HepG2 (cell line): Measurements from ENCODE around the gene PRSS8. TPM values are rescaled to one million over a fixed set of nuclear protein-coding genes. Genes with fewer than 3 reads are reported as not detected.

ENCODE experiments used
- ATAC-seq: fragments of 200-7000 bp; cut with Tn5 transposase; 3 replicates; pipeline ENCODE4 v1.9.1; 2020; ENCODE audit warnings: mild to moderate bottlenecking, moderate library complexity
- Bru-seq: library from RNA; stranded (reverse); fragments of 400-500 nt; gene quantifications from one replicate; lab custom pipeline; 2021; lab: Mats Ljungman, UMichigan
- BruChase-seq, 2 experiments: library from RNA; stranded (reverse); fragments of 400-500 nt; gene quantifications; one replicate each; lab custom pipeline; 2021; lab: Mats Ljungman, UMichigan
- BruUV-seq: library from RNA; stranded (reverse); fragments of 400-500 nt; replicated peaks from 2 replicates; lab custom pipeline; 2021; lab: Mats Ljungman, UMichigan
- CTCF ChIA-PET: fragments of 300-600 bp; formaldehyde crosslinking; extraction: SDS; loops from one replicate; lab custom pipeline; 2021; ENCODE audit warnings: low total read pairs, inconsistent platforms, low intra/inter-chr PET ratio; lab: Yijun Ruan, JAX
- POLR2A ChIA-PET: fragments of 350-600 bp; sonication (Branson Sonifier 250); formaldehyde crosslinking; loops from one replicate; lab custom pipeline; 2020; ENCODE audit warnings: antibody characterized with exemption, inconsistent platforms; lab: Yijun Ruan, JAX
- DNase-seq: peaks from one replicate; pipeline ENCODE4 v3.0.0-alpha.2; 2015; ENCODE audit warnings: low spot score
- FAIRE-seq: peaks from 3 replicates; lab custom pipeline; 2011; peaks lifted over from hg19 to GRCh38; lab: Jason Lieb, UNC
- H2AFZ ChIP-seq: one replicate; pipeline ENCODE4 v1.6.1; 2011; ENCODE audit warnings: low read length, inconsistent platforms
- H3K27ac ChIP-seq: fragments of 300-600 bp; 3 replicates; pipeline ENCODE4 v1.8.0; 2011; ENCODE audit warnings: mixed run types, mild to moderate bottlenecking, mixed read lengths, low read length, inconsistent platforms; ENCODE audit not compliant: insufficient read depth; ENCODE audit errors: extremely low read length
- H3K27me3 ChIP-seq, 2 experiments: fragments of 200-600 bp in 1 of 2; 2 replicates in 1 of 2; 3 replicates in 1 of 2; pipeline versions ENCODE4 v1.6.0 to v1.8.0; 2011; ENCODE audit warnings: low read length in 2 of 2, mild to moderate bottlenecking in 2 of 2, moderate library complexity in 2 of 2, inconsistent platforms in 1 of 2; ENCODE audit not compliant: insufficient read depth in 2 of 2, control insufficient read depth in 1 of 2
- H3K36me3 ChIP-seq, 2 experiments: fragments of 200-600 bp in 1 of 2; replicated peaks in 1 of 2; 2 replicates in 1 of 2; 3 replicates in 1 of 2; pipeline versions ENCODE4 v1.5.1 to v1.8.0; 2011; ENCODE audit warnings: low read length in 2 of 2, inconsistent platforms in 1 of 2; ENCODE audit not compliant: insufficient read depth in 2 of 2, control insufficient read depth in 1 of 2
- H3K4me1 ChIP-seq: 2 replicates; pipeline ENCODE4 v1.5.1; 2012; ENCODE audit warnings: low read length, inconsistent platforms; ENCODE audit not compliant: insufficient read depth
- H3K4me2 ChIP-seq: 2 replicates; pipeline ENCODE4 v1.6.0; 2011; ENCODE audit warnings: low read depth, low read length, inconsistent platforms
- H3K4me3 ChIP-seq, 3 experiments: fragments of 200-600 bp in 1 of 3; sonication (generic), shearing (Covaris generic) in 1 of 3; replicated peaks in 1 of 3; 2 replicates each; pipeline ENCODE4 v1.5.1; 2011 to 2016; ENCODE audit warnings: low read length in 3 of 3, inconsistent platforms in 2 of 3, low read depth in 2 of 3, mild to moderate bottlenecking in 2 of 3, control low read depth in 1 of 3, mixed read lengths in 1 of 3; ENCODE audit not compliant: insufficient read depth in 1 of 3
- H3K79me2 ChIP-seq: one replicate; pipeline ENCODE4 v1.6.1; 2011; ENCODE audit warnings: low read length, inconsistent platforms; ENCODE audit not compliant: insufficient read depth
- H3K9ac ChIP-seq: 2 replicates; pipeline ENCODE4 v1.6.0; 2011; ENCODE audit warnings: mild to moderate bottlenecking, low read depth, low read length, inconsistent platforms; ENCODE audit not compliant: insufficient read depth
- H3K9me3 ChIP-seq: 2 replicates; pipeline ENCODE4 v1.5.1; 2012; ENCODE audit warnings: mild to moderate bottlenecking, low read length
- H4K20me1 ChIP-seq: 2 replicates; pipeline ENCODE4 v1.6.0; 2011; ENCODE audit warnings: inconsistent platforms, mild to moderate bottlenecking, low read length, moderate library complexity; ENCODE audit not compliant: insufficient read depth
- CC2D1A ChIP-seq: sonication (generic); formaldehyde crosslinking; IDR thresholded peaks from 2 replicates; pipeline ENCODE4 v1.8.1; 2023; ENCODE audit warnings: mild to moderate bottlenecking, missing genetic modification reagents
- CREB1 ChIP-seq, 2 experiments: fragments of 450-650 bp in 1 of 2; IDR thresholded peaks; 2 replicates each; pipeline ENCODE4 v1.6.1; 2016 to 2017; ENCODE audit warnings: control low read depth in 1 of 2, mild to moderate bottlenecking in 1 of 2, missing compliant biosample characterization in 1 of 2, missing genetic modification characterization in 1 of 2
- DNMT3B ChIP-seq: conservative IDR thresholded peaks from 2 replicates; pipeline ENCODE4 v1.6.1; 2016; ENCODE audit warnings: missing biosample characterization, control low read depth
- ESRRA ChIP-seq: sonication (generic); formaldehyde crosslinking; IDR thresholded peaks from 2 replicates; pipeline ENCODE4 v1.5.1; 2020; ENCODE audit warnings: mild to moderate bottlenecking, low read depth, missing genetic modification reagents
- HDAC2 ChIP-seq: sonication (generic); formaldehyde crosslinking; IDR thresholded peaks from 2 replicates; pipeline ENCODE4 v1.4.0; 2020; ENCODE audit warnings: missing genetic modification reagents
- HOXA5 ChIP-seq: sonication (generic); formaldehyde crosslinking; IDR thresholded peaks from 2 replicates; pipeline ENCODE4 v1.4.0; 2020; ENCODE audit warnings: missing genetic modification reagents
- IKZF1 ChIP-seq: fragments of 450-650 bp; IDR thresholded peaks from 2 replicates; pipeline ENCODE4 v1.7.1; 2016
- KAT8 ChIP-seq: IDR thresholded peaks from 2 replicates; pipeline ENCODE4 v1.6.1; 2016; ENCODE audit warnings: missing genetic modification reagents, missing compliant biosample characterization
- KDM4B ChIP-seq: sonication (generic); formaldehyde crosslinking; IDR thresholded peaks from 2 replicates; pipeline ENCODE4 v1.4.0; 2020; ENCODE audit warnings: missing genetic modification reagents
- PLRG1 ChIP-seq: fragments of 450-650 bp; conservative IDR thresholded peaks from 2 replicates; pipeline ENCODE4 v1.6.1; 2016
- SP1 ChIP-seq, 2 experiments: fragments of 450-650 bp in 1 of 2; sonication (generic) in 1 of 2; formaldehyde crosslinking in 1 of 2; IDR thresholded peaks; 2 replicates each; pipeline versions ENCODE4 v1.4.0 to v1.6.1; 2016 to 2020; ENCODE audit warnings: missing genetic modification reagents in 1 of 2
- SP5 ChIP-seq: IDR thresholded peaks from 2 replicates; pipeline ENCODE4 v1.6.1; 2016; ENCODE audit warnings: low read depth, borderline replicate concordance
- ZMYM4 ChIP-seq: sonication (generic); formaldehyde crosslinking; IDR thresholded peaks from 2 replicates; pipeline ENCODE4 v1.8.1; 2023; ENCODE audit warnings: mild to moderate bottlenecking, missing genetic modification reagents
- ZNF225 ChIP-seq: sonication (generic); formaldehyde crosslinking; IDR thresholded peaks from 2 replicates; pipeline ENCODE4 v1.4.0; 2020; ENCODE audit warnings: mild to moderate bottlenecking, missing genetic modification reagents
- ZNF282 ChIP-seq: fragments of 450-650 bp; IDR thresholded peaks from 2 replicates; pipeline ENCODE4 v1.6.1; 2018; ENCODE audit not compliant: partially characterized antibody
- ZNF44 ChIP-seq: sonication (generic); formaldehyde crosslinking; IDR thresholded peaks from 2 replicates; pipeline ENCODE4 v1.5.1; 2020; ENCODE audit warnings: mild to moderate bottlenecking, missing genetic modification reagents
- ZNF556 ChIP-seq: sonication (generic); formaldehyde crosslinking; IDR thresholded peaks from 2 replicates; pipeline ENCODE4 v1.4.0; 2020; ENCODE audit warnings: mild to moderate bottlenecking, missing genetic modification reagents, borderline replicate concordance
- ZNF557 ChIP-seq: sonication (generic); formaldehyde crosslinking; IDR thresholded peaks from 2 replicates; pipeline ENCODE4 v1.4.0; 2020; ENCODE audit warnings: missing genetic modification reagents
- ZNF580 ChIP-seq: IDR thresholded peaks from 2 replicates; pipeline ENCODE4 v1.6.1; 2016; ENCODE audit warnings: low read depth, borderline replicate concordance
- ZNF629 ChIP-seq: sonication (generic); formaldehyde crosslinking; conservative IDR thresholded peaks from 2 replicates; pipeline ENCODE4 v1.5.0; 2020; ENCODE audit warnings: missing genetic modification reagents
- ZNF713 ChIP-seq: sonication (generic); formaldehyde crosslinking; IDR thresholded peaks from 2 replicates; pipeline ENCODE4 v1.4.0; 2020; ENCODE audit warnings: mild to moderate bottlenecking, missing genetic modification reagents
- WGBS: methylation state at CpG from one replicate; pipeline ENCODE4 v1.1.6; 2017; ENCODE audit warnings: low lambda C conversion rate; 5-methylcytosine and 5-hydroxymethylcytosine counted together
- in situ Hi-C: cut with HindIII; loops from 2 replicates; pipeline ENCODE4 v1.10.0; 2017; ENCODE audit warnings: low pct_unique_long_range_greater_than_20kb; ENCODE audit not compliant: extremely low pct_ligation_motif_present
- intact Hi-C: fragments of 100-400 bp; cut with micrococcal nuclease; formaldehyde crosslinking; loops from one replicate; pipeline ENCODE4 v1.10.0; 2022; ENCODE audit not compliant: unreplicated experiment
- long read RNA-seq, 2 experiments: library from RNA in 1 of 2; library from polyadenylated mRNA in 1 of 2; stranded (forward) in 1 of 2; unstranded in 1 of 2; transcript quantifications; one replicate each; pipeline ENCODE4 v2.0.0, GENCODE V29; 2019 to 2022
- polyA minus RNA-seq, 3 experiments: library from RNA; depleted of rRNA, polyadenylated mRNA; stranded (reverse); fragments of >200 nt; gene quantifications; 2 replicates each; pipeline ENCODE4 v1.2.3, GENCODE V29; 2011; ENCODE audit warnings: low replicate concordance in 1 of 3
- polyA plus RNA-seq, 8 experiments: library from polyadenylated mRNA; depleted of rRNA in 3 of 8; stranded (reverse) in 7 of 8; unstranded in 1 of 8; fragments of >200 nt; fragmentation: Illumina TruSeq in 4 of 8; extraction: Trizol in 4 of 8; gene quantifications; 2 replicates each; pipeline versions ENCODE4 v1.2.1 to v1.2.3, GENCODE V29; 2011 to 2016; ENCODE audit warnings: low read depth in 4 of 8, missing spikeins in 1 of 8, mixed read lengths in 1 of 8; ENCODE audit not compliant: insufficient read depth in 1 of 8
- total RNA-seq, 5 experiments: library from RNA; depleted of rRNA; stranded (reverse); fragments of >200 nt; fragmentation: Illumina TruSeq; extraction: Trizol; gene quantifications; 2 replicates each; pipeline ENCODE4 v1.2.3, GENCODE V29; 2016; ENCODE audit warnings: low read depth in 1 of 5

Gene PRSS8
- total RNA-seq (2016; rRNA removed; fragmentation: Illumina TruSeq; extraction: Trizol), result 1.2 and 2.6 TPM in 2 replicates
- total RNA-seq (2016; cell fraction: cytosol; rRNA removed; fragmentation: Illumina TruSeq; extraction: Trizol; ENCODE audit: low read depth), result 0.18 and 0.20 TPM in 2 replicates
- total RNA-seq (2016; cell fraction: insoluble cytoplasmic fraction; rRNA removed; fragmentation: Illumina TruSeq; extraction: Trizol), result 1.4 and 2.9 TPM in 2 replicates
- 0.65 and 0.99 TPM in 2 replicates for total RNA-seq (2016; cell fraction: membrane; rRNA removed; fragmentation: Illumina TruSeq; extraction: Trizol)
- total RNA-seq (2016; cell fraction: nucleus; rRNA removed; fragmentation: Illumina TruSeq; extraction: Trizol), result 3.0 and 3.8 TPM in 2 replicates
- polyA plus RNA-seq (2011; rRNA removed), result 7.2 and 20.0 TPM in 2 replicates
- polyA plus RNA-seq (2011; cell fraction: cytosol; rRNA removed), result 11.2 and 11.7 TPM in 2 replicates
- polyA plus RNA-seq (2011; cell fraction: nucleus; rRNA removed), result 8.1 and 15.7 TPM in 2 replicates
- 12.5 and 34.4 TPM in 2 replicates for polyA plus RNA-seq (2012)
- 0.41 and 0.50 TPM in 2 replicates for polyA plus RNA-seq (2016; cell fraction: cytosol; fragmentation: Illumina TruSeq; extraction: Trizol; ENCODE audit: low read depth)
- 1.6 and 1.8 TPM in 2 replicates for polyA plus RNA-seq (2016; cell fraction: insoluble cytoplasmic fraction; fragmentation: Illumina TruSeq; extraction: Trizol; ENCODE audit: low read depth)
- polyA plus RNA-seq (2016; cell fraction: membrane; fragmentation: Illumina TruSeq; extraction: Trizol; ENCODE audit: low read depth), result 0.51 and 0.63 TPM in 2 replicates
- 6.6 and 8.0 TPM in 2 replicates for polyA plus RNA-seq (2016; cell fraction: nucleus; fragmentation: Illumina TruSeq; extraction: Trizol; ENCODE audit: insufficient read depth, low read depth)
- polyA minus RNA-seq (2011; rRNA and poly(A)+ RNA removed; ENCODE audit: low replicate concordance), result 0.58 and 12.5 TPM in 2 replicates
- 5.5 and 9.5 TPM in 2 replicates for polyA minus RNA-seq (2011; cell fraction: cytosol; rRNA and poly(A)+ RNA removed)
- polyA minus RNA-seq (2011; cell fraction: nucleus; rRNA and poly(A)+ RNA removed), result 0.77 and 2.7 TPM in 2 replicates
- Bru-seq, nascent RNA, result percentile 38 among the genes with signal in this experiment
- BruChase-seq, experiment 1, labeled RNA remaining after a 6-hour chase, result percentile 58 among the genes with signal in this experiment
- BruChase-seq, experiment 2, labeled RNA remaining after a 2-hour chase, result percentile 43 among the genes with signal in this experiment
- long read RNA-seq, experiment 1, partial matches to known transcripts, result 3 of 17 reads
- long read RNA-seq, experiment 1, other reads (novel, unspliced or antisense), result 14 of 17 reads
- long read RNA-seq, experiment 2, partial matches to known transcripts, result 10 of 113 reads
- long read RNA-seq, experiment 2, other reads (novel, unspliced or antisense), result 103 of 113 reads

GRCh38 chr16:31135535-31136286 lies at the start of gene PRSS8:
PRSS8 (minus strand) TSS chr16:31135727; CDS start chr16:31135498, 229 bp downstream.
- WGBS, result 11% methylated on average over 13 of the region's 22 CpGs
- in situ Hi-C loops, result no loop called here
- TF ChIP-seq SP1 (IDR thresholded peaks at IDR 0.05) (0 out of 2 replicates have a peak, but pooled peaks have one; percentile 56), SP1 (CRISPR knock-in tag; IDR thresholded peaks at IDR 0.05) (no peak), ZNF44 (CRISPR knock-in tag) (no peak), ZNF557 (no peak), ZNF713 (CRISPR knock-in tag) (no peak), SP5 (0 out of 2 replicates have a peak, but pooled peaks have one; percentile 27), ESRRA (CRISPR knock-in tag) (no peak), ZNF629 (CRISPR knock-in tag) (no peak), IKZF1 (0 out of 2 replicates have a peak, but pooled peaks have one; percentile 47), KDM4B (no peak), CC2D1A (CRISPR knock-in tag) (no peak), PLRG1 (no peak), ZNF225 (no peak), HDAC2 (CRISPR knock-in tag) (peak; percentile 13; the same call in 1 of the 2 replicates), ZNF282 (peak; percentile 92), CREB1 (IDR thresholded peaks at IDR 0.05) (peak; percentile 17; the same call in 1 of the 2 replicates), CREB1 (CRISPR knock-in tag; IDR thresholded peaks at IDR 0.05) (no peak), ZMYM4 (CRISPR knock-in tag) (no peak), ZNF580 (CRISPR knock-in tag) (no peak), HOXA5 (CRISPR knock-in tag) (no peak), KAT8 (CRISPR knock-in tag) (no peak), ZNF556 (CRISPR knock-in tag) (peak; percentile 37; the same call in 1 of the 2 replicates), DNMT3B (CRISPR knock-in tag) (no peak)

More at GRCh38 chr16:31135535-31136286, at the start of gene PRSS8:
- CTCF ChIA-PET, result no interaction called here
- no TSS peak for BruUV-seq
- H3K9me3 ChIP-seq, result no peaks in the 10 kb centered on the region
- H3K4me1 ChIP-seq, result peaks cover 56% of the 10 kb centered on the region
- H3K4me2 ChIP-seq, result peak within 1 kb of the TSS; percentile 77
- H3K79me2 ChIP-seq, result no peaks in the 10 kb centered on the region
- ATAC-seq (peak; percentile 25), DNase-seq (no peak), FAIRE-seq (peak; percentile 59)
- POLR2A ChIA-PET, result interaction anchor here (1.0 to 11.4 kb wide), 5 partner anchors 14 to 378 kb away, joined by 3 to 275 read pairs (median 4); partner anchors contain the start of genes KAT8 and ZNF668
- H4K20me1 ChIP-seq, result no peaks in the 10 kb centered on the region
- H3K27me3 ChIP-seq, result peaks cover 2 to 3% of the 10 kb centered on the region in 2 experiments; a peak in 2 of 5 replicates
- no peak within 1 kb of the TSS for H3K27ac ChIP-seq
- H2AFZ ChIP-seq, result no peak within 1 kb of the TSS
- H3K9ac ChIP-seq, result peak within 1 kb of the TSS; percentile 25
- peaks cover under 1 to 2% of the 10 kb centered on the region in 2 experiments; a peak in 3 of 5 replicates for H3K36me3 ChIP-seq
- intact Hi-C loops, result no loop called here
- H3K4me3 ChIP-seq, result peak within 1 kb of the TSS; percentile 35 to 69 (median 40)
